Neural cell (in vitro differentiated cells): Measurements from ENCODE around the gene ABHD12. TPM values are rescaled to one million over a fixed set of nuclear protein-coding genes. Genes with fewer than 3 reads are reported as not detected.

Experiments
- H2AFZ ChIP-seq: fragments of 200-600, 300-800 bp; sonication (generic), shearing (Covaris generic); 2 replicates; pipeline ENCODE4 v1.6.0; 2014; ENCODE audit warnings: low read depth, mild to moderate bottlenecking, antibody characterized with exemption, low read length, moderate library complexity
- H3F3A ChIP-seq: fragments of 200-600 bp; shearing (Covaris generic); 2 replicates; pipeline ENCODE4 v1.6.1; 2016; ENCODE audit warnings: mild to moderate bottlenecking, moderate library complexity, mixed read lengths, antibody characterized with exemption, low read length; ENCODE audit not compliant: insufficient read depth, poor library complexity, severe bottlenecking
- H3K27ac ChIP-seq: fragments of 200-600, 300-800 bp; sonication (generic), shearing (Covaris generic); 2 replicates; pipeline ENCODE4 v1.5.1; 2014; ENCODE audit warnings: mild to moderate bottlenecking, low read length, moderate library complexity
- H3K27me3 ChIP-seq: fragments of 300-800, 200-600 bp; sonication (generic), shearing (Covaris generic); 2 replicates; pipeline ENCODE4 v1.6.0; 2014; ENCODE audit warnings: mild to moderate bottlenecking, low read depth, low read length, moderate library complexity; ENCODE audit not compliant: insufficient read depth
- H3K36me3 ChIP-seq: fragments of 300-800, 200-600 bp; sonication (generic), shearing (Covaris generic); 2 replicates; pipeline ENCODE4 v1.5.1; 2014; ENCODE audit warnings: mild to moderate bottlenecking, antibody characterized with exemption, low read length, moderate library complexity; ENCODE audit not compliant: insufficient read depth
- H3K4me2 ChIP-seq: fragments of 300-800, 200-600 bp; sonication (generic), shearing (Covaris generic); 2 replicates; pipeline ENCODE4 v1.6.0; 2014; ENCODE audit warnings: mild to moderate bottlenecking, low read length
- H3K4me3 ChIP-seq: fragments of 300-800, 200-600 bp; sonication (generic), shearing (Covaris generic); 2 replicates; pipeline ENCODE4 v1.5.1; 2014; ENCODE audit warnings: mild to moderate bottlenecking, low read length, moderate library complexity
- H3K79me2 ChIP-seq: fragments of 200-600 bp; shearing (Covaris generic); replicated peaks from 2 replicates; pipeline ENCODE4 v1.6.0; 2014; ENCODE audit warnings: mild to moderate bottlenecking, low read length, moderate library complexity; ENCODE audit not compliant: insufficient read depth
- H3K9ac ChIP-seq: fragments of 300-800, 200-600 bp; sonication (generic), shearing (Covaris generic); 2 replicates; pipeline ENCODE4 v1.6.1; 2016; ENCODE audit warnings: mild to moderate bottlenecking, low read length, mixed read lengths
- H3K9me2 ChIP-seq: fragments of 200-600 bp; shearing (Covaris generic); 2 replicates; pipeline ENCODE4 v1.6.1; 2016; ENCODE audit warnings: mild to moderate bottlenecking, low read length, mixed read lengths; ENCODE audit not compliant: insufficient read depth
- H3K9me3 ChIP-seq: fragments of 200-600, 300-800 bp; sonication (generic), shearing (Covaris generic); 2 replicates; pipeline ENCODE4 v1.6.1; 2016; ENCODE audit warnings: mild to moderate bottlenecking, mixed run types, low read length, moderate library complexity, mixed read lengths
- H4K20me1 ChIP-seq: fragments of 200-600 bp; shearing (Covaris generic); 2 replicates; pipeline ENCODE4 v1.6.1; 2016; ENCODE audit warnings: mild to moderate bottlenecking, mixed run types; ENCODE audit not compliant: insufficient read depth
- CTCF ChIP-seq: fragments of 450-650 bp; IDR thresholded peaks from 2 replicates; pipeline ENCODE4 v1.5.1; 2014; ENCODE audit warnings: antibody characterized with exemption, mild to moderate bottlenecking, moderate library complexity; ENCODE audit not compliant: poor library complexity, severe bottlenecking
- EP300 ChIP-seq: fragments of 450-650 bp; conservative IDR thresholded peaks from 2 replicates; pipeline ENCODE4 v1.6.1; 2014; ENCODE audit warnings: antibody characterized with exemption, mild to moderate bottlenecking, moderate library complexity; ENCODE audit not compliant: poor library complexity, severe bottlenecking
- EZH2 ChIP-seq: fragments of 200-600, 300-800 bp; shearing (Covaris generic), sonication (generic); IDR thresholded peaks from 2 replicates; pipeline ENCODE4 v1.6.1; 2014; ENCODE audit warnings: antibody characterized with exemption, low read length, borderline replicate concordance, mild to moderate bottlenecking; ENCODE audit not compliant: insufficient read depth, poor library complexity, severe bottlenecking
- MXI1 ChIP-seq: fragments of 450-650 bp; conservative IDR thresholded peaks from 2 replicates; pipeline ENCODE4 v1.6.1; 2014; ENCODE audit warnings: antibody characterized with exemption, mild to moderate bottlenecking; ENCODE audit not compliant: poor library complexity, severe bottlenecking
- POLR2AphosphoS5 ChIP-seq: IDR thresholded peaks from 2 replicates; pipeline ENCODE4 v1.6.1; 2012
- RAD21 ChIP-seq: fragments of 450-650 bp; conservative IDR thresholded peaks from 2 replicates; pipeline ENCODE4 v1.6.1; 2014; ENCODE audit warnings: antibody characterized with exemption, mild to moderate bottlenecking, moderate library complexity
- REST ChIP-seq: IDR thresholded peaks from 2 replicates; pipeline ENCODE4 v1.6.1; 2012; ENCODE audit warnings: borderline replicate concordance
- SMC3 ChIP-seq: fragments of 450-650 bp; conservative IDR thresholded peaks from 2 replicates; pipeline ENCODE4 v1.6.1; 2014; ENCODE audit warnings: antibody characterized with exemption, mild to moderate bottlenecking, moderate library complexity; ENCODE audit not compliant: poor library complexity
- TAF1 ChIP-seq: IDR thresholded peaks from 2 replicates; pipeline ENCODE4 v1.6.1; 2012; ENCODE audit warnings: low read depth
- polyA plus RNA-seq: library from polyadenylated mRNA; depleted of rRNA; stranded (reverse); fragments of >200 nt; gene quantifications from 2 replicates; pipeline ENCODE4 v1.2.3, GENCODE V29; 2014

ABHD12 gene
- polyA plus RNA-seq, 1 donor from 2014 or later = 32.3 TPM

- TF ChIP-seq TAF1 (no peak), CTCF (no peak), MXI1 (no peak), RAD21 (no peak), POLR2AphosphoS5 (no peak), EP300 (no peak), EZH2 (no peak), REST (no peak), SMC3 (no peak)
- Histone ChIP-seq H3K27ac (no peak overlapping the region), H3K9me2 (no peaks in the 10 kb centered on the region), H3K79me2 (no peaks in the 10 kb centered on the region), H3K9ac (no peak overlapping the region), H3K36me3 (peaks cover 7% of the 10 kb centered on the region), H3K4me2 (no peak overlapping the region), H3F3A (no peaks in the 10 kb centered on the region), H3K27me3 (no peaks in the 10 kb centered on the region), H4K20me1 (no peaks in the 10 kb centered on the region), H3K9me3 (no peaks in the 10 kb centered on the region), H2AFZ (no peak overlapping the region), H3K4me3 (no peak overlapping the region)
Measured at GRCh38 chr20:25280051-25280573, 110.5 kb downstream of the ABHD12 start.

DNA sequence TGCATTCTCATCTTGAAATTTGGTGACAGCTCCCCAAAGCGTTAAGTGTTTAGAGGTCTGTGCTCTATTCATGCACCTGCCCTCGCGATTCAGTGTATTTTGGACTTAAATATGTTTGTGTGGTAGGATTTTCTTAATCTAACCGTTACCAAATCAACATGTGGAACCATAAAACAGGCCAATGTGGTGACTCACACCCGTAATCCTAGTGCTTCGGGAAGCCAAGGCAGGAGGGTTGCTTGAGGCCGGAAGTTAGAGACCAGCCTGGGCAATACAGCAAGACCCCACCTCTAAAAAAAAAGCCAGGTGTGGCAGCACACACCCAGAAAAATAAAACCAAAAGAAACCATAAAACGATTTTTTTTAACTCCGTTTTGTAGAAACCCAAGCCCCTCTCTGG lies 111.2 kb downstream of the ABHD12 start:
- no peak overlapping the region for H2AFZ ChIP-seq
- H3K9me2 ChIP-seq = no peaks in the 10 kb centered on the region
- H3K27me3 ChIP-seq = no peaks in the 10 kb centered on the region
- no peak overlapping the region for H3K4me2 ChIP-seq
- H3K9me3 ChIP-seq = no peaks in the 10 kb centered on the region
- TF ChIP-seq MXI1 = no peak
- no peak for TF ChIP-seq EP300
- TF ChIP-seq REST = no peak
- no peak for TF ChIP-seq SMC3
- TF ChIP-seq POLR2AphosphoS5 = no peak
- no peak for TF ChIP-seq EZH2
- TF ChIP-seq TAF1 = no peak
- no peak for TF ChIP-seq CTCF
- no peak for TF ChIP-seq RAD21
- H4K20me1 ChIP-seq = no peaks in the 10 kb centered on the region
- peaks cover 7% of the 10 kb centered on the region for H3K36me3 ChIP-seq
- H3K4me3 ChIP-seq = no peak overlapping the region
- H3F3A ChIP-seq = no peaks in the 10 kb centered on the region
- no peak overlapping the region for H3K27ac ChIP-seq
- no peaks in the 10 kb centered on the region for H3K79me2 ChIP-seq
- no peak overlapping the region for H3K9ac ChIP-seq
